CD4-positive, alpha-beta T cell (primary cell): ENCODE measurements around the gene CASP2. TPM values are rescaled to one million over a fixed set of nuclear protein-coding genes. Genes with fewer than 3 reads are reported as not detected.
A peak's percentile ranks its signal among the peaks of the same experiment; 100 is the strongest.

Source experiments
- ATAC-seq: fragments of 200-7000 bp; cut with Tn5 transposase; one replicate; pipeline ENCODE4 v1.10.0; 2022; ENCODE audit warnings: mild to moderate bottlenecking; ENCODE audit not compliant: poor library complexity
- CTCF ChIA-PET: fragments of 350-600 bp; sonication (Branson Sonifier 250); formaldehyde crosslinking; loops from one replicate; lab custom pipeline; 2021; ENCODE audit warnings: antibody characterized with exemption, inconsistent platforms; lab: Charles Lee
- POLR2A ChIA-PET: fragments of 350-600 bp; sonication (Branson Sonifier 250); formaldehyde crosslinking; loops from one replicate; lab custom pipeline; 2021; ENCODE audit warnings: antibody characterized with exemption, inconsistent platforms; lab: Charles Lee
- DNase-seq, 14 experiments: peaks; one replicate each; pipeline ENCODE4 v3.0.0-alpha.2; 2013 to 2020; ENCODE audit warnings: mixed read lengths in 2 of 14
- H3K27ac ChIP-seq, 2 donors: one replicate each; pipeline versions ENCODE4 v1.5.1 to v1.7.0; 2013; ENCODE audit warnings: low read length in 2 of 2, low read depth in 1 of 2, mild to moderate bottlenecking in 1 of 2
- H3K27me3 ChIP-seq, 2 experiments: 1 replicate in 1 of 2; 2 replicates in 1 of 2; pipeline versions ENCODE4 v1.6.1 to v1.7.0; 2013; ENCODE audit warnings: low read length in 2 of 2, control low read depth in 1 of 2, mild to moderate bottlenecking in 1 of 2, moderate library complexity in 1 of 2; ENCODE audit not compliant: insufficient read depth in 2 of 2, control insufficient read depth in 1 of 2
- H3K36me3 ChIP-seq: one replicate; pipeline ENCODE4 v1.6.1; 2013; ENCODE audit warnings: low read length, control low read depth; ENCODE audit not compliant: insufficient read depth
- H3K4me1 ChIP-seq: one replicate; pipeline ENCODE4 v1.6.1; 2013; ENCODE audit warnings: low read length, control low read depth; ENCODE audit not compliant: insufficient read depth
- H3K4me3 ChIP-seq: one replicate; pipeline ENCODE4 v1.5.1; 2013; ENCODE audit warnings: mild to moderate bottlenecking, low read length, moderate library complexity
- H3K9me3 ChIP-seq, 2 experiments: 1 replicate in 1 of 2; 2 replicates in 1 of 2; pipeline versions ENCODE4 v1.6.1 to v1.7.0; 2013; ENCODE audit warnings: low read length in 2 of 2, mild to moderate bottlenecking in 2 of 2, control low read depth in 1 of 2, moderate library complexity in 1 of 2; ENCODE audit not compliant: control insufficient read depth in 1 of 2, insufficient read depth in 1 of 2
- H3K27ac Mint-ChIP-seq: one replicate; pipeline ENCODE4 v1.8.0; 2020; ENCODE audit warnings: mixed read lengths
- H3K27me3 Mint-ChIP-seq: one replicate; pipeline ENCODE4 v1.8.0; 2021; ENCODE audit warnings: mixed read lengths
- H3K36me3 Mint-ChIP-seq: one replicate; pipeline ENCODE4 v1.8.0; 2021; ENCODE audit warnings: low read depth, mixed read lengths
- H3K4me1 Mint-ChIP-seq: one replicate; pipeline ENCODE4 v1.8.0; 2021; ENCODE audit warnings: low read depth, mixed read lengths
- H3K4me3 Mint-ChIP-seq: one replicate; pipeline ENCODE4 v1.8.0; 2020; ENCODE audit warnings: mild to moderate bottlenecking, mixed read lengths
- H3K9me3 Mint-ChIP-seq: one replicate; pipeline ENCODE4 v1.8.0; 2020; ENCODE audit warnings: mixed read lengths
- CTCF ChIP-seq: fragments of 200-600 bp; IDR thresholded peaks from one replicate; pipeline ENCODE4 v1.8.0; 2022; ENCODE audit warnings: antibody characterized with exemption, mild to moderate bottlenecking
- intact Hi-C, 2 experiments: fragments of 100-400 bp; cut with DNase I in 1 of 2; cut with micrococcal nuclease in 1 of 2; formaldehyde crosslinking; loops; one replicate each; pipeline versions ENCODE4 v1.15.1 to v1.9.0; 2023 to 2025; cut with DNase I, micrococcal nuclease
- total RNA-seq, 174 experiments: library from RNA in 2 of 174; stranded (reverse) in 2 of 174; gene quantifications; one replicate each; pipeline ENCODE4 v1.2.3 and lab custom pipeline; 2021 to 2026

Gene CASP2
- total RNA-seq, 2 experiments from 2014 or later, result 19.1 to 21.9 TPM

GRCh38 chr7:143269251-143269650, 18.9 kb upstream of the CASP2 start:
- peaks cover 37% of the 10 kb centered on the region for H3K4me1 Mint-ChIP-seq
- H3K36me3 Mint-ChIP-seq, result peaks cover 66% of the 10 kb centered on the region
- H3K36me3 ChIP-seq, result peaks cover 55% of the 10 kb centered on the region
- ATAC-seq, result no peak
- H3K27me3 Mint-ChIP-seq, result no peaks in the 10 kb centered on the region
- ChIA-PET CTCF (interaction anchor here (3.2 kb wide), 1 partner anchor 11 kb away, joined by 7 read pairs; no protein-coding TSS in a partner anchor), POLR2A (interaction anchor here (1.2 to 2.7 kb wide), 5 partner anchors 9 to 29 kb away, joined by 3 to 12 read pairs (median 5); partner anchors contain the start of gene CASP2)
- H3K4me3 Mint-ChIP-seq, result no peak overlapping the region
- H3K9me3 Mint-ChIP-seq, result no peaks in the 10 kb centered on the region
- DNase-seq, result no peak
- peak overlapping the region; percentile 43 for H3K27ac Mint-ChIP-seq
- no peak overlapping the region for H3K27ac ChIP-seq
- H3K4me1 ChIP-seq, result peaks cover 31% of the 10 kb centered on the region
- TF ChIP-seq CTCF, result no peak
- no peaks in the 10 kb centered on the region for H3K9me3 ChIP-seq
- intact Hi-C loops, result no loop called here
- no peak overlapping the region for H3K4me3 ChIP-seq
- H3K27me3 ChIP-seq, result no peaks in the 10 kb centered on the region

- Histone ChIP-seq H3K27ac (no peak overlapping the region), H3K9me3 (no peaks in the 10 kb centered on the region), H3K4me1 (peaks cover 13% of the 10 kb centered on the region), H3K4me3 (no peak overlapping the region), H3K27me3 (no peaks in the 10 kb centered on the region), H3K36me3 (peaks cover 37% of the 10 kb centered on the region)
- ATAC-seq, result no peak
- ChIA-PET CTCF (interaction anchor here (1.1 to 1.3 kb wide), 2 partner anchors 28 to 31 kb away, joined by 4 to 5 read pairs; no protein-coding TSS in a partner anchor), POLR2A (interaction anchor here (0.6 to 3.3 kb wide), 3 partner anchors 8 to 34 kb away, joined by 3 to 16 read pairs (median 4); partner anchors contain the start of gene GSTK1)
- Mint-ChIP-seq H3K9me3 (no peaks in the 10 kb centered on the region), H3K27me3 (no peaks in the 10 kb centered on the region), H3K27ac (no peak overlapping the region), H3K4me1 (peaks cover 18% of the 10 kb centered on the region), H3K4me3 (no peak overlapping the region), H3K36me3 (peaks cover 48% of the 10 kb centered on the region)
- intact Hi-C loops, result no loop called here
- TF ChIP-seq CTCF, result no peak
- no peak for DNase-seq
Measured at GRCh38 chr7:143271240-143271639, 16.9 kb upstream of the CASP2 start.

- H3K9me3 Mint-ChIP-seq, result no peaks in the 10 kb centered on the region
- H3K4me1 ChIP-seq, result peaks cover 5% of the 10 kb centered on the region
- H3K36me3 ChIP-seq, result peaks cover 21% of the 10 kb centered on the region
- no peaks in the 10 kb centered on the region for H3K27me3 Mint-ChIP-seq
- no peak for DNase-seq
- H3K4me3 ChIP-seq, result no peak overlapping the region
- H3K36me3 Mint-ChIP-seq, result peaks cover 35% of the 10 kb centered on the region
- H3K27me3 ChIP-seq, result no peaks in the 10 kb centered on the region
- H3K9me3 ChIP-seq, result no peaks in the 10 kb centered on the region
- ChIA-PET POLR2A (interaction anchor here (1.3 to 3.3 kb wide), 3 partner anchors 9 to 15 kb away, joined by 3 to 16 read pairs (median 5); partner anchors contain the start of genes CASP2 and GSTK1), CTCF (interaction anchor here (0.9 to 1.0 kb wide), 2 partner anchors 8 to 32 kb away, joined by 3 read pairs; no protein-coding TSS in a partner anchor)
- H3K27ac ChIP-seq, result no peak overlapping the region
- H3K4me3 Mint-ChIP-seq, result no peak overlapping the region
- intact Hi-C loops, result no loop called here
- H3K27ac Mint-ChIP-seq, result no peak overlapping the region
- TF ChIP-seq CTCF, result no peak
- peaks cover 16% of the 10 kb centered on the region for H3K4me1 Mint-ChIP-seq
- no peak for ATAC-seq
Measured at GRCh38 chr7:143272871-143273270, 15.3 kb upstream of the CASP2 start.
